Stimulated activated CD4-positive, alpha-beta T cell treated with anti-CD3 and anti-CD28 coated beads, Interleukin-4, amount 100 ng/mL, for 1 hour (primary cell): ENCODE results near the gene COPS2.
"Not testable (repeated sequence)": the region's sequence is repeated elsewhere in the genome, so short reads cannot be mapped to it uniquely, and the experiment has no call there.

Source experiments
- DNase-seq: peaks from one replicate; pipeline ENCODE4 v3.0.0-alpha.2; 2020

The COPS2 gene

GRCh38 chr15:49101536-49101935, 53.9 kb downstream of the COPS2 start:
- no peak for DNase-seq

DNA sequence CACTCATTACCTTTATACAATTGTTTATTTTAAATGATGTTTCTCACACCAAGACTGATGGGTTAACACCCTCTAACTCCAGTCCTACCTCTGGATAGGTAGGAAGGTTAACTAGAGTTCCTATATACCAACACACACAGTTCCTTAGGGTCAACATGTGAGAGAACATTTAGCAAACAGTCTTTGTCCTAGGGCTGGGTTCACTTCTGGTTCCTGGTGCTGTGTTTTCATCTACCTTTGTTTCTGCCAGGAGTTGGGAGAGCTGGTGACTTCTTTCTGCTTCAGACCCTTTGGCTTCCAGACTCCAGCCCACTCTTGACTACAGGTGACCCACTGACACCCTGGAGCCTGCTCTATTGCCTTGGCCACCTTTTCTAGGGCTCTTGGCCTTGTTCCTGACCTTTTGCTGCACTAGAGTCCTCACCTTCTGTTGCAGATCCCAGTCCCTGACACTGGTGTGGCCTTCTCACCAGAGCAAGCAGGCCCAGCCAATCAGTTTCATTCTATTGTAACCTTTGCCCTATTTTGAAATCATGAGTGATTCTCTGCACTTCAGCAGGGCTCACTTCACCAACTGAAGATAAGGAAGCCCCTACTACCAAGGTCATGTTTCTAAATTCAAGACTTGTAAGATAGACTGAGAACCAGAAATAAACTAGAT, 59.2 kb downstream of the COPS2 start:
- no peak for DNase-seq

DNA sequence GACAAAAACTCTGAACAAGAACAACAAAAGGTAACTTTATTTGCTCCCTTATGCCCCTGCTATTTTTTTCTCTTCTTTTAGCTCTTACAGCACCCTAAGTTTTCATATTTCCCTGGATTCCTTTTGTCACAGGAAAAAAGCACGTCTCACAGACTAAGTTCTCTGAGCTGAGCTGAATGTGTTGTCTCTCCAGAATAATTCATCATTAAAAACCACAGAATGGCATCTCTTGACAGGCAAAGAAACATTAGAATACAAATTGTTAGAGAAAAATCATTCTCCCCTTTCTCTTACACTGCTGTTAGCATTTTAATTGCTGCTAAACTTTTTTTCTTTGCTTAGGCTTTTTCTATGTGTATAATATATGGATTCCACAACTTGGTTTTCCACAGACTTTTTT, 60.5 kb downstream of the COPS2 start:
- no peak for DNase-seq

DNA sequence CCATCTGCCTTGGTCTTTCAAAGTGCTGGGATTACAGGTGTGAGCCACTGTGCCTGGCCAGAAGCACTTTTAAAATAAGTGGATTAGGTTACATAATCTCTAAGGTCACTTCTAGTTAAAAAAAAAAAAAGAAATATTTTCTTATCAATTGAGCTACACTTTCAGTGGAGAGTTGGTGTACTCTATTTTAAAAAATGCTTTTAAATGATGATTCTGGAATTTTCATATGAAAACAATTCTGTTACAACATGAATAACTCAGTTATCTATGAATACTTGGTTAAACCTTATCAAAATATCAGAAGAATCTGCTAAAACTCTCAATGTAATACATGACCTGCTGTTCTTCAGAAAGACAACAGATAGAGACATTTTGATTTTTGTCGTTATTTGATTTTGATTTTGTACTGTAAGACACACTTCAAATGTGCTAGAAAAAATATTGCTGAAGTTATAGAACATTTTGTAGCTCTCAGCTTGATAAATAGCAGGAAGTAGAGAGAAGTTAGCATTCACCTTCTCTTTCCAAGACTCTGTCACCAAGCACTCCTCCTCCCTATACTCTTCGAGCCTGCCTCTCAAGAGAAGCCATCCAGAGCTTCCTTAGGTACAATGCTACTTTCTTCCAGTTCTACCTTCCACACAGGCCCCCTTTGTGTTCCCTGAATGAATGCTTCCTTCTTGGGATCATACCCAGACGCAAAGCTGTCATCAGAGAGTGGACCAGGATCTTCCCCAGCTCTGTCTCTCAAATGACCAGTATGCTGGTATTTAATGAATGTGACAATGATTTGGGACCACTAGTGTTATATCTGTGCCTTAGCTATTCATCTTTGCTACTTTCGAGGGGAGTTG, 61.9 kb downstream of the COPS2 start:
- DNase-seq, result no peak

DNA sequence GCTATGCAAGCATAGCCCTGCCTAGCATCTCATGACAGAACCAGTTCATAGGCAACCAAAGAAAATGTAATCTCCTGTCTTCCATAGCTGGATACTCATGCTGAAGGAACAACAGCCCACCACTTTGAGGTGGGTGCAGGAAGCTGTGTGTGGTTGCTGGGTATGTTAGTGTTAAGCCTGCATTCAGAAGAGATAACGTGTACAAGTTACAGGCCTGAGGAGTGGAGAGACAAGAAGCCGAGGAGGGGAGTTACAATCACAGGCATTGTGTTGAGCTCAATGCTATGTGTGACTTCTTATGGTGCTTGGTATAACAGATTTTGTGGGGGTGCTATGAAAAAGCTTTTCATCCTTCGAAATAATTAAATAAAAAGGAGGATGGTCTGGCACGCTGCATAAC, 66.4 kb downstream of the COPS2 start:
- DNase-seq, result no peak

DNA sequence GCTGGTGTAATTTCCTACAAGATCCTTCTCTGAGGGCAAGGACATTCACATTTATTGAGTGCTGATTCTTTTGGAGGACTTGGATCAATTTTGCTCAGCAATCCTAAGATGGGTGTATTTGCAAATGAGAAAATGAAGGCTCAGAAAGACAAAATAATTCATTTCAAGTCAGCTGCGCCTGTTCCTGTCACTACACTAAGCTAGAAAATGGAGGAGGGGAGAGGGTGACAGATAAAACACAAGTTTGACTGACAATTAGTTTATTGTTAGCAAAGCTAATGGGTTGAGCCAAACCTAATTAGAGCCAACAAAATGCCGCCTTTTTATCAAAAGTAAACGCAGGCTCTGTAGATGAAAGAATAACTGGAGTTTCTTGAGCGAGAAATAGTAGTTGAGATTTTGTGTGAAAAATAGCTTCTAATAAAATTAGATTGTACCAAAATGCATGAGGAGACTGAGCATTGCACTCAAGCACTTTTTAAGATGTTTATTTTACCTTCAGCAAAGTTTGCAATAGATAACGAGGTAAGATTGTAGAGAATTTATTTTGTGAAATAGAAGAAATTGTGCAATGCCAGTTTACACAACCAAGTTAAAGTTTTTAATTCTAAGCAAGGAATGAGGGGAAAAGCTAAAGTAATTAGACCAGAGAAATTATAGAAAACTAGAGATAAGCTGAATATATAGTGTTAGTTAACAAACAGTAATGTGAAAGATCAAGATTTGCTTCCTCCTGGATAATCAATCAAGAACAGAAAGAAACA, 69.5 kb downstream of the COPS2 start:
- no peak for DNase-seq

DNA sequence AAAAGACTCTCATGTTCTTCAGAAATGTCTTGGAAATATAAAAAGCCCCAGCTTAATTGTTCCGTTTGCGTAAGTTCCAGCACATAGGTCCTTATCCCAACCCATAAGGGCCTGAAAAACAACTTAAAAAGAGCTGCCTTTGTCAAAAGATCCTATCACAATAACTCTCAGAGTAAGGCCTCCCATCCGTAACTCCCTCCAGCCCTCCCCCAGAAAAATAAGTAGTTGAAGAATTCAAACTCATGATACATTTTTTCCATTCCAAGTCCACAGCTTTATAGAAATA, 71.2 kb downstream of the COPS2 start:
- no peak for DNase-seq

DNA sequence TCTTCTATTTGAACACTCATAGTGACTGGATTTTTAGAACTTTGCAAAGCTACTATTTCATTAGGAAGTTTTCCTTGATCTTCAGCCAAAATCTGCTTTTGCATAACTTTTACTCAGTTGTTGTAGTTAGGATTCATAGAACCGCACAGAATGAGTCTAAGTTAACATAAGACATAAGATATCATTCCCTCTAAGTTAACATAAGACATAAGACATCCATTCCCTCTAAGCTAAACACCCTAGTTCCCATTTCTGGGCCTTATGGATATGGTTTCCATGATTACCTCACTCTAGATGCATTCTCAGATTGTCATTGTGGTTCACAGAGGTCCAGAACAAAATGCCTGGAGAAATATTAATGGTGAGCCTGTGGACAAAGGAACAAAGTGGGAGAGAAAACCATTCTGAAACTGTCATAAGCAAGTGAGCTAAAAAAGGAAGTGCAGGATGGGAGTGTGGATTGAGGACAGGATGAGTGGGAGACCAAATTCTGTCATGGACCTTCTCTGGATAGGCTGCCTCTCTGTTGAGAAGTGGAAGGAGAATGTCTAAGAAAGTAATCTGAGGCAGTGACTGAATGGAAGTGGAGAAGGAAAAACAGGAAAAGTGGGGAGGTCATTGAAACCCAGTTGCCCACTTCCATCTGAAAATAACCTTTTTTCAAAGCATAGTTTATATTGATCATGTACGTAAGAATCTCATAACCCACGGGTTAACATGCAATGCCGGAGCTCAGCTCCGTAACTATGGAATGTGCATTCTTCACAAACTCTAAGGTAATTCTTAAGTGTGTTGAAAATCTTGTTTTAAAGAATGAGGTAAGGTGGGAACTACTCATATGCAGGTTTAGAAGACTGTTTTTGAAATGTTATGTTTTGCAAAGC, 71.8 kb downstream of the COPS2 start:
- DNase-seq, result no peak

- no peak for DNase-seq
These were observed 72.4 kb downstream of the COPS2 start for GRCh38 chr15:49082960-49083359.

DNA sequence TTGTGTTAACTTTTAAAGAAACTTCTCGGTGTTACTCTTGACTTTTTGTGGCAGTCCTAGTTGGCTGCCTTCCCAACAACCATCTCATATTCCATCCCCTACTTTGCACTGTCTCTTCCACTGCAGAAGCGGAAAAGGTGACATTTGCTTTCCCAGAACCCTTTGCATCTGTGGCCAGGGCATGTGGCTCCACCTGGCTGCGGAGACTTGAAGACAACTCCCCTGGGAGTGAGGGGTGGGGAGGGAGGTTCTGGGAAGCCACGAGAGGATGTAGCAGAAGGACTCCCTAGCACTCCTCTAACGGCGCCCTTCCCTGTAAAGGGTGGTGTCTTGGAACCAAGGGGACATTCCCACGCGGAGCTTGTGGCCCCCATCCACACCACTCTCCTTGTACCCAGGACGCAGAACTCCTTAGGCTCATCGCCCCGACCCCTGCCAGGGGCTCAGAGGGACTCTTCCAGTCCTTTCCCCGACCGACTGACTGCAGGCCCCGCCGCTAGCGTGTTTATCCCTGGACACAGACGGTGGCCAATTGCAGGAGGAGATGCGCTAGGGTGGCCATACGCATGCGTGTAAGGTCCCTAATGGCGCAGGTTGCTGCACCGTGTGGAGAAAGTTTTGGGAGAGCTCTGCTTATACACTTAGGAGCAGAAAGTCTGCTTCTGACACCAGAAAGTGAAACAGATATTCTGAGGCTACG, 75.9 kb downstream of the COPS2 start:
- DNase-seq, result no peak

- no peak for DNase-seq
These were observed 79.5 kb downstream of the COPS2 start for GRCh38 chr15:49075881-49076280.

GRCh38 chr15:49074589-49075287, 80.7 kb downstream of the COPS2 start:
- not testable (repeated sequence) for DNase-seq
